ENCODE results near the gene CPPED1.

DNA sequence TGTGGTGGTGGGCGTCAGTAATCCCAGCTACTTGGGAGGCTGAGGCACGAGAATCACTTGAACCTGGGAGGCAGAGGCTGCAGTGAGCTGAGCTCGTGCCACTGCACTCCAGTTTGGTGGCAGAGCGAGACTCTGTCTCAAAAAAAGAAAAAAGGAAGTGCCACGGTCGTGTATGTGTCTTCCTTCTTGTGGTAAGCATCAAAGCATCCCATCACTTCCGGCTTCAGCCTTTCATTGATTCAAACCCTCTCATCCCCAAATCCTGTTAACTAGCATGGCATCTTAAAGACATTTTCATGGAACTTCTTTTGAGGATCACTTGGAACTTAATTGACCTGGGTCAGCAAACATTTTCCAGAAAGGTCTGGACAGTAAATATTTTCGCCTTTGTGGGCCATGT, 126.2 kb downstream of the CPPED1 start:
- TF ChIP-seq, protein P1, sequence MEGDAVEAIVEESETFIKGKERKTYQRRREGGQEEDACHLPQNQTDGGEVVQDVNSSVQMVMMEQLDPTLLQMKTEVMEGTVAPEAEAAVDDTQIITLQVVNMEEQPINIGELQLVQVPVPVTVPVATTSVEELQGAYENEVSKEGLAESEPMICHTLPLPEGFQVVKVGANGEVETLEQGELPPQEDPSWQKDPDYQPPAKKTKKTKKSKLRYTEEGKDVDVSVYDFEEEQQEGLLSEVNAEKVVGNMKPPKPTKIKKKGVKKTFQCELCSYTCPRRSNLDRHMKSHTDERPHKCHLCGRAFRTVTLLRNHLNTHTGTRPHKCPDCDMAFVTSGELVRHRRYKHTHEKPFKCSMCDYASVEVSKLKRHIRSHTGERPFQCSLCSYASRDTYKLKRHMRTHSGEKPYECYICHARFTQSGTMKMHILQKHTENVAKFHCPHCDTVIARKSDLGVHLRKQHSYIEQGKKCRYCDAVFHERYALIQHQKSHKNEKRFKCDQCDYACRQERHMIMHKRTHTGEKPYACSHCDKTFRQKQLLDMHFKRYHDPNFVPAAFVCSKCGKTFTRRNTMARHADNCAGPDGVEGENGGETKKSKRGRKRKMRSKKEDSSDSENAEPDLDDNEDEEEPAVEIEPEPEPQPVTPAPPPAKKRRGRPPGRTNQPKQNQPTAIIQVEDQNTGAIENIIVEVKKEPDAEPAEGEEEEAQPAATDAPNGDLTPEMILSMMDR (IDR thresholded peaks at IDR 0.05), result no peak
- no peak for TF ChIP-seq POLR2A (IDR thresholded peaks at IDR 0.05)
